Gastroesophageal sphincter (tissue), 4 donors: ENCODE data around the gene SLAIN1. TPM values are rescaled to one million over a fixed set of nuclear protein-coding genes. Genes with fewer than 3 reads are reported as not detected.

Source experiments
- ATAC-seq: fragments of 150-250 bp; one replicate; pipeline ENCODE4 v1.9.1; 2016; ENCODE audit warnings: mild to moderate bottlenecking, moderate library complexity
- H3K27ac ChIP-seq, 4 donors: fragments of 200-600 bp; sonication (generic) in 3 of 4; 1 replicate in 3 of 4; 2 replicates in 1 of 4; pipeline ENCODE4 v1.5.1; 2016 to 2019
- H3K27me3 ChIP-seq: fragments of 200-600 bp; sonication (generic); one replicate; pipeline ENCODE4 v1.5.1; 2019
- H3K36me3 ChIP-seq, 2 donors: fragments of 200-600 bp; sonication (generic); one replicate each; pipeline ENCODE4 v1.5.1; 2019; ENCODE audit warnings: control low read depth in 1 of 2
- H3K4me1 ChIP-seq, 3 donors: fragments of 200-600 bp; sonication (generic); 1 replicate in 2 of 3; 2 replicates in 1 of 3; pipeline ENCODE4 v1.5.1; 2016 to 2019; ENCODE audit warnings: control low read depth in 2 of 3
- H3K4me3 ChIP-seq, 2 donors: fragments of 200-600 bp; sonication (generic); one replicate each; pipeline ENCODE4 v1.5.1; 2019; ENCODE audit warnings: mild to moderate bottlenecking in 1 of 2, moderate library complexity in 1 of 2
- H3K9me3 ChIP-seq, 3 donors: fragments of 200-600 bp; sonication (generic); one replicate each; pipeline ENCODE4 v1.5.1; 2017 to 2019; ENCODE audit warnings: control low read depth in 2 of 3
- EP300 ChIP-seq: sonication (generic); formaldehyde crosslinking; IDR thresholded peaks from one replicate; pipeline ENCODE4 v1.6.1; 2017; ENCODE audit warnings: antibody characterized with exemption, mild to moderate bottlenecking
- POLR2A ChIP-seq, 2 donors: fragments of 450-650 bp; IDR thresholded peaks; one replicate each; pipeline ENCODE4 v1.6.1; 2017; ENCODE audit warnings: antibody characterized with exemption in 2 of 2, mild to moderate bottlenecking in 2 of 2, moderate library complexity in 1 of 2
- POLR2AphosphoS5 ChIP-seq: sonication (generic); formaldehyde crosslinking; IDR thresholded peaks from one replicate; pipeline ENCODE4 v1.6.1; 2017; ENCODE audit warnings: antibody characterized with exemption
- WGBS, 2 donors: methylation state at CpG; one replicate each; pipeline ENCODE4 v1.1.5; 2018; ENCODE audit warnings: low coverage in 1 of 2; 5-methylcytosine and 5-hydroxymethylcytosine counted together
- small RNA-seq, 4 donors: library from RNA; depleted of rRNA; stranded (forward); fragments of <200 nt; gene quantifications; one replicate each; pipeline ENCODE3, GENCODE V24; 2016
- total RNA-seq, 4 donors: library from RNA; depleted of rRNA; stranded (reverse); fragments of >200 nt; gene quantifications; one replicate each; pipeline ENCODE4 v1.1.0, GENCODE V29; 2016
- TF ChIP-seq, protein P1 (sequence below), 4 experiments: fragments of 200-600 bp in 2 of 4; fragments of 450-650 bp in 2 of 4; sonication (generic) in 1 of 4; IDR thresholded peaks; one replicate each; pipeline ENCODE4 v1.5.1; 2017 to 2019; ENCODE audit warnings: antibody characterized with exemption in 4 of 4, mild to moderate bottlenecking in 2 of 4, moderate library complexity in 2 of 4

The SLAIN1 gene
- total RNA-seq, 4 donors from 2014 or later = 8.9 to 17.3 (median 15.5) TPM

DNA sequence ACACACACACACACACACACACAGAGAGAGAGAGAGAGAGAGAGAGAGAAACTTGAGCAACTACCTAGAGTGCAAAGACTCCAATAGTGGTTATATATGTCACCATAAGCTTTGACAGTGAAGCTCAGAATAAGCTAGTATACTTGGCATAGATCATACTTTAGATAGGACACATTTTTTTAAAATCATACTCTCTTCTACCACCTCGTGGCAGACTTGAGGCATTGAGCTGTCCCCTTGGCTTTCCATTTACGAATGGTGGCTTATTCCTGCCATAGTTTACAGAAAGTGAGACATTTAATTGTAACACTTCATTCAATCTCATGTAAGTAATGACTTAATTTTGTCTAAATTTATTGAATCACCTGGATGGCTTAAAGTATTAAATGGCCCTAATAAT, 112.9 kb downstream of the SLAIN1 start:
- TF ChIP-seq, protein P1, sequence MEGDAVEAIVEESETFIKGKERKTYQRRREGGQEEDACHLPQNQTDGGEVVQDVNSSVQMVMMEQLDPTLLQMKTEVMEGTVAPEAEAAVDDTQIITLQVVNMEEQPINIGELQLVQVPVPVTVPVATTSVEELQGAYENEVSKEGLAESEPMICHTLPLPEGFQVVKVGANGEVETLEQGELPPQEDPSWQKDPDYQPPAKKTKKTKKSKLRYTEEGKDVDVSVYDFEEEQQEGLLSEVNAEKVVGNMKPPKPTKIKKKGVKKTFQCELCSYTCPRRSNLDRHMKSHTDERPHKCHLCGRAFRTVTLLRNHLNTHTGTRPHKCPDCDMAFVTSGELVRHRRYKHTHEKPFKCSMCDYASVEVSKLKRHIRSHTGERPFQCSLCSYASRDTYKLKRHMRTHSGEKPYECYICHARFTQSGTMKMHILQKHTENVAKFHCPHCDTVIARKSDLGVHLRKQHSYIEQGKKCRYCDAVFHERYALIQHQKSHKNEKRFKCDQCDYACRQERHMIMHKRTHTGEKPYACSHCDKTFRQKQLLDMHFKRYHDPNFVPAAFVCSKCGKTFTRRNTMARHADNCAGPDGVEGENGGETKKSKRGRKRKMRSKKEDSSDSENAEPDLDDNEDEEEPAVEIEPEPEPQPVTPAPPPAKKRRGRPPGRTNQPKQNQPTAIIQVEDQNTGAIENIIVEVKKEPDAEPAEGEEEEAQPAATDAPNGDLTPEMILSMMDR (IDR thresholded peaks at IDR 0.05) = peak in 2 of 4 experiments; percentile 6 to 36
- no peak for TF ChIP-seq POLR2AphosphoS5
- no peak overlapping the region for H3K4me3 ChIP-seq
- no peaks in the 10 kb centered on the region for H3K27me3 ChIP-seq
- H3K9me3 ChIP-seq = no peaks in the 10 kb centered on the region
- H3K27ac ChIP-seq = no peak overlapping the region
- no peaks in the 10 kb centered on the region for H3K36me3 ChIP-seq
- ATAC-seq = no peak
- no peaks in the 10 kb centered on the region for H3K4me1 ChIP-seq
- 46 to 64% methylated on average over 2 of the region's 2 CpGs for WGBS, 2 donors

DNA sequence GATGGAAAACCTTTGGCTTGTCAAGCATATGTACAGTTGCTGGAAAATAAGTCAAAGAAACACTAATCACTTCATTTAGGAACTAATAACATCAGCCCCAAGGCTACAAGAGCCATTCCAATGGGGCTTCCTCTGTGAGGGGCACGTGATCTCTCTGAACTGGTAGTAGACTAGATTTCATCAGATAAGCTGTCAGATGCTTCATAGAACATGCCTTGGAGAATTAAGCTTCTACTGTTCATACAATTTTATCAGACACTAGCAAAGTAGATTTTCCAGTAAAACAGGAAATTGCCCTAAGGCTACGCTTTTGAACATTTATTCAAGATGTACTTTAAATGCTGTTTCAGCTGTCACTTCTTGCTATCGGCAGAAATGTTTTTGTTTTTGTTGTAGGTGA, 113.4 kb downstream of the SLAIN1 start:
- TF ChIP-seq EP300 (no peak), POLR2A (IDR thresholded peaks at IDR 0.05) (no peak), POLR2AphosphoS5 (no peak)
- TF ChIP-seq, protein P1 (IDR thresholded peaks at IDR 0.05) = no peak
- H3K9me3 ChIP-seq = no peaks in the 10 kb centered on the region
- no peak overlapping the region for H3K27ac ChIP-seq
- H3K36me3 ChIP-seq = no peaks in the 10 kb centered on the region
- H3K4me1 ChIP-seq = no peaks in the 10 kb centered on the region
- 47 to 76% methylated on average over 3 of the region's 3 CpGs for WGBS, 2 donors
- H3K4me3 ChIP-seq = no peak overlapping the region
- H3K27me3 ChIP-seq = no peaks in the 10 kb centered on the region
- ATAC-seq = no peak

DNA sequence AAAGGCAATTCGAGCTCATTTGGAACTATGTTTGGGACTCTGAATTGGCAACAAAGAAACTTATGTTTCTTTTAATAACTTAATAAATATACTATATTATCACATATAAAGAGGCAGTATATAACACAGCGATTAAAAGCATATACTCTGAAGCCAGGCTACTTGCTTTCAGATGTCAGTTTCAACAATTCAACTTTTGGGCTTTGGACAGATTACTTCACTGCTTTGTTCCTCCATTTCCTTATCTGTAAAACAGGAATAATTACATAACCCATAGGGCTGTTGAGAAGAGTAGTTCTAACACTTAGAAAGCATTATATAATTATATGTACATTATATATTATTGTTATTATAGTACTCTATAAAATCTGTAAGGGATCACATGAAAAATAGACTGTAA, 113.9 kb downstream of the SLAIN1 start:
- no peaks in the 10 kb centered on the region for H3K4me1 ChIP-seq
- no peaks in the 10 kb centered on the region for H3K27me3 ChIP-seq
- TF ChIP-seq POLR2A (IDR thresholded peaks at IDR 0.05) (no peak), POLR2AphosphoS5 (no peak), EP300 (no peak)
- TF ChIP-seq, protein P1 (IDR thresholded peaks at IDR 0.05) = no peak
- ATAC-seq = no peak
- H3K9me3 ChIP-seq = no peaks in the 10 kb centered on the region
- no peaks in the 10 kb centered on the region for H3K36me3 ChIP-seq
- WGBS, 2 donors = 88 to 89% methylated on average over 2 of the region's 2 CpGs
- H3K4me3 ChIP-seq = no peak overlapping the region
- no peak overlapping the region for H3K27ac ChIP-seq

DNA sequence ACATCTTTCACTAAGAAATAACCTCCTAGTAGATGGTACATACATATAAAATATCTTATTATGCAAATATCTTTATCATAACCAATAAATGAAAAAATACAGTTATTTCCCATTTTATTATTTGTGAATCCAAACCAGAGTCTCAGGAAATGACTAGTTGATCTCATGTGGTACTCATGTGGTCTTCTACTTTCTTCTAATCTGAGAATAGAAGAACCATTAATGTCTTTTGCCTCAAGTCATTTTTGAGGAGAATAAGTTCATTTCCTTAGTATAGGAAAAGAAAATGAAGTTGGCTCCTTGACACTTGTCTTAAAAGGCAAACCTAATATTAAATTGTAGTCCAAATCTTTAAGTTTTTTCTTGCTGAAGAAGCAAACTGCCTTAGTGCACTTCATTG, 114.5 kb downstream of the SLAIN1 start:
- no peak overlapping the region for H3K4me3 ChIP-seq
- ATAC-seq = no peak
- no peaks in the 10 kb centered on the region for H3K36me3 ChIP-seq
- H3K27ac ChIP-seq = no peak overlapping the region
- no peaks in the 10 kb centered on the region for H3K9me3 ChIP-seq
- H3K27me3 ChIP-seq = no peaks in the 10 kb centered on the region
- no peaks in the 10 kb centered on the region for H3K4me1 ChIP-seq
- TF ChIP-seq, protein P1 (IDR thresholded peaks at IDR 0.05) = no peak
- TF ChIP-seq EP300 (no peak), POLR2AphosphoS5 (no peak)

Small RNA genes within 50 kb of the gene (small RNA-seq; reads per million reads assigned to genes)
- gene MIR3665 (0 reads per million in 4 donors), gene SPTLC1P5 (0 reads per million in 4 donors)

Other genes with a start within 250 kb of the SLAIN1 start
- 10 to 100 TPM in 1 of 4 donors, 1 to 10 TPM in 1, under 1 TPM in 2; 0.54 to 14.6 (median 1.0) TPM for gene SCEL, start 162.0 kb upstream of the SLAIN1 start, total RNA-seq
- gene EDNRB, start 221.1 kb downstream of the SLAIN1 start, total RNA-seq = 10 to 100 TPM in 3 of 4 donors, 1 to 10 TPM in 1; 9.0 to 52.7 (median 37.8) TPM